Hematopoietic multipotent progenitor cell treated with erythropoietin and hydrocortisone succinate and interleukin-3 and kit ligand, for 6 days (in vitro differentiated cells): ENCODE measurements around the gene CHD5.

Source experiments
- DNase-seq: peaks from one replicate; pipeline ENCODE4 v3.0.0-alpha.2; 2015

The CHD5 gene

GRCh38 chr1:6200188-6200809, 20.2 kb upstream of the CHD5 start:
- DNase-seq: no peak

GRCh38 chr1:6199298-6200187, 19.4 kb upstream of the CHD5 start, which contains the start of gene RPL22:
Gene RPL22, minus strand, starts transcription at chr1:6199595. Its CDS starts 22 bp downstream, at chr1:6199573.
- peak; percentile 100 for DNase-seq

- peak; percentile 39 for DNase-seq
Measured at GRCh38 chr1:6198646-6199297, 18.7 kb upstream of the CHD5 start.

GRCh38 chr1:6197746-6198427, 17.8 kb upstream of the CHD5 start:
- DNase-seq: no peak

- DNase-seq: no peak
Measured at GRCh38 chr1:6191968-6192367, 11.8 kb upstream of the CHD5 start.

- no peak for DNase-seq
Measured at GRCh38 chr1:6188466-6188865, 8.3 kb upstream of the CHD5 start.

GRCh38 chr1:6185635-6186382, 5.7 kb upstream of the CHD5 start:
- DNase-seq: peak; percentile 76

GRCh38 chr1:6185151-6185550, 5.0 kb upstream of the CHD5 start:
- DNase-seq: no peak

GRCh38 chr1:6184083-6184783, 4.1 kb upstream of the CHD5 start:
- no peak for DNase-seq

- DNase-seq: peak; percentile 42
Measured at GRCh38 chr1:6183520-6183989, 3.4 kb upstream of the CHD5 start.

GRCh38 chr1:6181347-6181770, 1.2 kb upstream of the CHD5 start:
- DNase-seq: no peak

- peak; percentile 34 for DNase-seq
Measured at GRCh38 chr1:6180707-6181311, 688 bp upstream of the CHD5 start.

GRCh38 chr1:6179564-6180175, 451 bp downstream of the CHD5 start:
- no peak for DNase-seq

- DNase-seq: no peak
Measured at GRCh38 chr1:6178751-6179563, 1.2 kb downstream of the CHD5 start.

GRCh38 chr1:6177681-6178380, 2.3 kb downstream of the CHD5 start:
- no peak for DNase-seq

GRCh38 chr1:6176779-6177178, 3.3 kb downstream of the CHD5 start:
- no peak for DNase-seq

- no peak for DNase-seq
Measured at GRCh38 chr1:6175411-6175828, 4.7 kb downstream of the CHD5 start.

- no peak for DNase-seq
Measured at GRCh38 chr1:6174621-6175410, 5.3 kb downstream of the CHD5 start.
